ENCODE data around the gene EPS15.

Gene EPS15

DNA sequence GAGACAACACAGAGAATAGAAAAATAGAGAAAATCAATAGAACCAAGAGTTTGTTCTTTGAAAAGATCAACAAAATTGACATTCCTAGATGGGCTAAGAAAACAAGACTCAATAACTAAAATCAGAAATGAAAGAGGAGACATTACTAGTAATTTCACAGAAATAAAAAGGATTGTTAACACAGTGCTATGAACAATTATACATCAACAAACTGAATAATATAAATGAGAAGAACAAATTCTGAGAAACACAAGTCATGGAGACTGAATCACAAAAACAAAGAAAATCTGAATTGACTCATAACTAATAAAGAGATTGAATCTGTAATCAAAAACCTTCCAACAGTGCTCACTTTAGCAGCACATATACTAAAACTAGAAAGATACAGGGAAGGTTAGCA, 137.1 kb downstream of the EPS15 start:
- H3K4me3 ChIP-seq (ENCODE audit: low read depth, low read length), result no peak overlapping the region
- no peak for DNase-seq (ENCODE audit: low read depth)
- TF ChIP-seq, protein P1, sequence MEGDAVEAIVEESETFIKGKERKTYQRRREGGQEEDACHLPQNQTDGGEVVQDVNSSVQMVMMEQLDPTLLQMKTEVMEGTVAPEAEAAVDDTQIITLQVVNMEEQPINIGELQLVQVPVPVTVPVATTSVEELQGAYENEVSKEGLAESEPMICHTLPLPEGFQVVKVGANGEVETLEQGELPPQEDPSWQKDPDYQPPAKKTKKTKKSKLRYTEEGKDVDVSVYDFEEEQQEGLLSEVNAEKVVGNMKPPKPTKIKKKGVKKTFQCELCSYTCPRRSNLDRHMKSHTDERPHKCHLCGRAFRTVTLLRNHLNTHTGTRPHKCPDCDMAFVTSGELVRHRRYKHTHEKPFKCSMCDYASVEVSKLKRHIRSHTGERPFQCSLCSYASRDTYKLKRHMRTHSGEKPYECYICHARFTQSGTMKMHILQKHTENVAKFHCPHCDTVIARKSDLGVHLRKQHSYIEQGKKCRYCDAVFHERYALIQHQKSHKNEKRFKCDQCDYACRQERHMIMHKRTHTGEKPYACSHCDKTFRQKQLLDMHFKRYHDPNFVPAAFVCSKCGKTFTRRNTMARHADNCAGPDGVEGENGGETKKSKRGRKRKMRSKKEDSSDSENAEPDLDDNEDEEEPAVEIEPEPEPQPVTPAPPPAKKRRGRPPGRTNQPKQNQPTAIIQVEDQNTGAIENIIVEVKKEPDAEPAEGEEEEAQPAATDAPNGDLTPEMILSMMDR (IDR thresholded peaks at IDR 0.05; ENCODE audit: insufficient read depth, low read depth, low read length, missing control alignments), result no peak

DNA sequence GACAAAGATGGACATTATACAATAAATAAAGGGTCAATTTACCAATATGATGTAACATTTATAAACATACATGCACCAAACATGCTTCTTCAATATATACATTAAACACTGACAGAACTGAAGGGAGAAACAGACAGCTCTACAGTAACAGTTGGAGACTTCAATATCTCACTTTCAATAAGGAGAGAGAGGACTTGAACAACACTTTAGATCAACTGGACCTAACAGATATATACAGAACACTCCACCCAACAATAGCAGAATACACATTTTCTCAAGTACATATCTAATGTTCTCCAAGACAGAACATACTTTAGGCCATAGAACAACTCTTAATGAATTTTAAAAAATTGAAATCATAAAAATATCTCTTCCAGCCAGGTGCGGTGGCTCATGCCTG, 138.1 kb downstream of the EPS15 start:
- no peak overlapping the region for H3K4me3 ChIP-seq (ENCODE audit: low read depth, low read length)
- TF ChIP-seq, protein P1 (IDR thresholded peaks at IDR 0.05; ENCODE audit: insufficient read depth, low read depth, low read length, missing control alignments), result no peak
- DNase-seq (ENCODE audit: low read depth), result no peak

DNA sequence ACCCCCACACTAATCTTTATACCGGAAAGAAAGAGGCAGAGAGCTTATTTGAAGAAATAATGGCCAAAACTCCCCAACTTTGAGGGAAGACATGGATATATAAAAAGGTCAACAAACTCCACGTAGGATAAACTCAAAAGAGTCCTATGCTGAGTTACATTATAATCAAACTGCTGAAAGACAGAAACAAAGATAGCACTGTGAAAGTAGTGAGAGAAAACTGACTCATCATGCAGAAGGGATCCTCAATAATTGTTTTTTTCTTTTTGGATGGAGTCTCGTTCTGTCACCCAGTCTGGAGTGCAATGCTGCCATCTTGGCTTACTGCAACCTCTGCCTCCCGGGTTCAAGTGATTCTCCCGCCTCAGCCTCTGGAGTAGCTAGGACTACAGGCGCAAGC, 140.2 kb downstream of the EPS15 start:
- H3K4me3 ChIP-seq (ENCODE audit: low read depth, low read length), result no peak overlapping the region
- DNase-seq (ENCODE audit: low read depth), result no peak
- TF ChIP-seq, protein P1 (IDR thresholded peaks at IDR 0.05; ENCODE audit: insufficient read depth, low read depth, low read length, missing control alignments), result no peak

DNA sequence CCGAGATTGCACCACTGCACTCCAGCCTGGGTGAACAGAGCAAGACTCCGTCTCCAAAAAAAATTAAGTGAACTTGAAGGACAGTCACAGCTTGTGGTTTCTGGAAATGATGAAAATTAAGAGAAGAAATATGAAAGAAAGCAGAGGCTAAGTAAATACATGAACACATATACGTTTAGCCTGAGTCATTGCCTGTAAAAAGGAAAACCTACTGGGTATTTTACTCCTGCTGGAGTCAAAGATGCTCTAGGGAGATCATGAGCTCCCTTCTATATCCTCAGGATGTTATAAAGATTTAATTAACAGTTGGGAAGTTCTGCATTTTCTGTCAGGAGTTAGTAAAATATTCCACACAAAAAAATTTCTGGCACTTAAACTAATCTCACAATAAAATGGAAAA, 145.2 kb downstream of the EPS15 start:
- no peak for DNase-seq (ENCODE audit: low read depth)
- no peak overlapping the region for H3K4me3 ChIP-seq (ENCODE audit: low read depth, low read length)
- TF ChIP-seq, protein P1 (IDR thresholded peaks at IDR 0.05; ENCODE audit: insufficient read depth, low read depth, low read length, missing control alignments), result no peak

DNA sequence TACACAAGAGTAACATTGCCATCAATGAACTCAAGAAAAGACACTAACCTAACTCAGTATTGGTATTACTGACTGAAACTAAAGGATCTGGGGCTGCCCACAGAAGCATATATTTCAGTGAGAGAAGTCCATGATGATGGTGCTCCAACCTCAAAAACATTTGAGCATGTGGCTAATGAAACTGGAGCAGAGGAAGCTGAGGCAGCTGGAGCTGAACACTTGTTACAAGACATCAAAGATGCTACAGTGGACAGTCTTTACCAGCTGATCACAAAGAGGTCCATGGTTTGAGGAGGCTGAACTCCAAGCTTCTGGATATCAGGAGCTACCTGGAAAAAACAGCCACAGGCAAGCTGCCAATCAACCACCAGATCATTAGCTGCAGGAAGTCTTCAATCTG, 146.5 kb downstream of the EPS15 start:
- H3K4me3 ChIP-seq (ENCODE audit: low read depth, low read length), result no peak overlapping the region
- no peak for DNase-seq (ENCODE audit: low read depth)
- TF ChIP-seq, protein P1 (IDR thresholded peaks at IDR 0.05; ENCODE audit: insufficient read depth, low read depth, low read length, missing control alignments), result no peak

DNA sequence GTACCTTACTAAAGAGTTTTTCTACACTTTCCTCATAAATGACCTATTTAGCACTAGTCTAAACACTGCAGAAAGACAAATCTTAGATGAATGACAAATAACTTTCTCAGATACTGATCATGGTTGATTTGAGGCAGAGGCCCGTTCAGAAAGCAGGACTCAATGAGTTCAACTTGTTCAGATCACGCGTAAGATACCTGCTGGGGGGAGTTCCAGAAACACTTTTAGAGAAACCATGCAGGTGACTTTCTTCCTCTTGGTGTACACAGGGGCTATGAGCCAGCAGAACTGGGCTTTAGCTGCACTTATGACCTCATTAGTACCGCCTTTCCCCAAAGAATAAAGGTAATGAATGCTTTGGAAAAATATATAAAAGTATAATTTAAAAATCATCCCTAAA, 149.9 kb downstream of the EPS15 start:
- DNase-seq (ENCODE audit: low read depth), result no peak
- no peak overlapping the region for H3K4me3 ChIP-seq (ENCODE audit: low read depth, low read length)
- TF ChIP-seq, protein P1 (IDR thresholded peaks at IDR 0.05; ENCODE audit: insufficient read depth, low read depth, low read length, missing control alignments), result no peak

DNA sequence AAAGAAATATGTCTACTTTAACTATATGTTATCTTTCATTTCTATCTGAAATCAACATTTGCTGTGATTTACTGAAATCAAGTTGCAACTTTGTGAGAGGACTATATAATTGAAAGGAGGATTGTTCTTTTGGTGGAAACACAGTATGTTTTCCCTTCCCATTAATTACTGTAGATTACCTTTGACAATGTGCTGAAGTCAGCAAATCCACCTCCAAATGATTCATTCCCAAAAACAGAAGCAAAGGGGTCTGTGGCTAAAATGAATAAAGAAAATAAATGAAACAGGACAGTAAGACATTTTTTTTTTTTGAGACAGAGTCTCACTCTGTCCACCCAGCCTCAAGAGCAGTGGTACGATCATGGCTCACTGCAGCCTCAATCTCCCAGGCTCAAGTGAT, 153.3 kb downstream of the EPS15 start:
- TF ChIP-seq, protein P1 (IDR thresholded peaks at IDR 0.05; ENCODE audit: insufficient read depth, low read depth, low read length, missing control alignments), result no peak
- no peak overlapping the region for H3K4me3 ChIP-seq (ENCODE audit: low read depth, low read length)
- no peak for DNase-seq (ENCODE audit: low read depth)
